HG02938 (cell line): ENCODE results near the gene CLEC9A.
"Not testable (repeated sequence)": the region's sequence is repeated elsewhere in the genome, so short reads cannot be mapped to it uniquely, and the experiment has no call there.

Experiments used
- ATAC-seq: cut with Tn5 transposase; IDR thresholded peaks from one replicate; pipeline ENCODE4 v1.9.1; 2021; ENCODE audit warnings: mild to moderate bottlenecking, moderate library complexity; ENCODE audit not compliant: unreplicated experiment

The CLEC9A gene

DNA sequence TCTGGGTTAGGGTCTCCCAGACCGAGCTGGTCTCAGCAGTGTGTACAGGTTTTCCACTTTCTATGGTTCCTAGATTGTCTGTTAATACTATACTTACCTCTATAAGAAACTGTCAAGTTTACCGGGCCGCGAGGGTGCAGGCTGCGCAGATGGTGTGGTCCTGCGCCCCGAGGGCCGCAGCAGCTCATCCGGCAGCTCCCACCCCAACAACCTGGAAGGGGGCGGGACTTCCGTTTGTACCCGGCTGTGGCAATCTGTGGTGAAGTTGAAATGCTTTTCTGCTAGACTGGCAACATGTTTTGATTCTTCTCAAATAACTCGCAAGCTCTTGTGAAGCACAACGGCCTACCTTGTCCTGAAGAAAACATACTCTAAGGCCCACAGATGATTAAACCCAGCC is at the start of gene CLEC9A:
Gene CLEC9A (plus strand): TSS at position 237 of the 400 bp plus-strand sequence. CDS start 22,006 bp downstream, outside the sequence.
- no peak for ATAC-seq

DNA sequence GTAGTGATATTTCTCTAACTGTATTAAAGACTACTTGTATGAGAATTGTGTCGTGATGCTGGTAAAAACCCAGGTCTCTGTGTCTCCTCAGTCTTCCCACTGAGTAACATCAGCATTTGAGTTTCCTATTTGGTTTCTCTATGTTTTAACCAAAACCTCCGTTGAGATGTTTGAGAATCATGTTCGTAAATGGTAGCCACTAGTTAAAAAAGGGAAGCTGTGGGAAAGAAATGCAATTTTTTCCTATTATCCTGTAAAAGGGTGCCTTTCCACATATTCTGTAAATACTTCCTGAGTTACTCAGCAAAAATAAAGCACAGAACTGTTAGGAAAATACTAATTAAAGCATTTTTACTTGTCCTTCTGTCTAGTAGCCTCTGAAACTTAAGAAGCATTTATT is 38.6 kb upstream of the CLEC9A start:
- ATAC-seq = no peak

DNA sequence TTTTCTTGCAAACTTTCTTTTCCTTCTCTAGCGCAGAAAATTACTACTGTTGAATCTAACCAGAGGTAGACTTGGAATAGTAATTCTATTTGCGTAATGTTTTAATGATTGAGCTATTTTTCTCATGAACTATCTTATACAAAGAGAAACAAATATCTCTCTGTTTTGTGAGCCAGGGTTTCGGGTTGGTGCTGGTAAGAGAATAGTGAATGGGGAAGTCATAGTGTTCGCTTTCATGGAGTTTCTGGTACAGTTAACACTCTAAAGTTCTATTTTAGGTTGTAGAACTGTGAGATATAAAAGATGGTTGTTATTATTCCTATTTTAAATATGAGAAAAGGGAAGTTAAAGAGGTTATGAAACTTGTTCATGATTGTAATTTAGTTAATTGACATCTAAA is 38.2 kb upstream of the CLEC9A start:
- ATAC-seq = no peak

DNA sequence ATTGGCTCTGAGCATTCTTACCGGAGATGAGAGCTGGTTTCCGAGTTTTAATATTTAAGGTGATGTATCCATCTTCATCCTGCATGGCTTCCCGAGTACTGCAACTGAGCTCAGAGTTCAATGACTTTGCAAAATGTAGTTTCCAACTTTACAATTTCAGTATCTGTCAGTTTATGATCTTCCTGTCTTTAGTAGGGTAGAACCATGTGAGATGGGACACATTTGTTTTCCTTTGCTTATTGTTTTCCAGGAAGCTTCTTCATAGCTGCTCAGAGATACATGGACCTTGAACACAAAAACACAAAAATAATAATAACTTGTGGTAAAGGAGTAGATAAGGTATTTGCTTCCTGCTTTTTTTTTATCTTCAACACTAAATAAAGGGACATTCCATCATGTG is 31.5 kb upstream of the CLEC9A start, which contains the start of gene CLEC1B:
Gene CLEC1B (minus strand): TSS at position 106 of the 400 bp plus-strand sequence. CDS start 21 bp downstream, at position 85.
- ATAC-seq = no peak

DNA sequence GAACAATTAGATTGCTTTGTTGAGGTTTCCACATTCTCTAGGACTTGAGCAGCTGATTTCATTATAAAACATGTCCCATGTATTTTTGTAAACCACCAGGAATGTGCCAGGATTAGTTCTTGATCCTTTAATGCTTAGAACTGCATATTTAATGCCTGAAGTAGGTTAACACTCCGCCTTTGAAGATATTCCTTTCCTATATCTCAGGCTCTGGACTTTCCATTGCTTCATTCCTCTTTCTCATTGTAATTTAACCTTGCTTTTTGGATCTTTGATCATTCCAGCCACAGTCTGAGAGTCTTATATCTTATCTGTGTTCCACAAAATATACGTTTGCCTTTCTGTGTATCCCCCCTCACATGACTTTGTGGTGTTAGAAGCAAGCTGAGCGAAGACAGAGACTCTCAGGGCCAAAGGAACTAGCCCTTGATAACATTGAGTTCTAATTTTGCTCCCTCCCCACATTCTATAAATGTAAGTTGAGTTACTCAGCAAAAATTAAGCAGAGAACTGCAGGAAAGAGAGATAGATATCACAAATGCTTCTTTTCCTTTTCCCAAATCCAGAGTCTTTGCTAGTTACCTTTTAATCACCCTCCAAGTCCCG is 29.2 kb upstream of the CLEC9A start:
- no peak for ATAC-seq

DNA sequence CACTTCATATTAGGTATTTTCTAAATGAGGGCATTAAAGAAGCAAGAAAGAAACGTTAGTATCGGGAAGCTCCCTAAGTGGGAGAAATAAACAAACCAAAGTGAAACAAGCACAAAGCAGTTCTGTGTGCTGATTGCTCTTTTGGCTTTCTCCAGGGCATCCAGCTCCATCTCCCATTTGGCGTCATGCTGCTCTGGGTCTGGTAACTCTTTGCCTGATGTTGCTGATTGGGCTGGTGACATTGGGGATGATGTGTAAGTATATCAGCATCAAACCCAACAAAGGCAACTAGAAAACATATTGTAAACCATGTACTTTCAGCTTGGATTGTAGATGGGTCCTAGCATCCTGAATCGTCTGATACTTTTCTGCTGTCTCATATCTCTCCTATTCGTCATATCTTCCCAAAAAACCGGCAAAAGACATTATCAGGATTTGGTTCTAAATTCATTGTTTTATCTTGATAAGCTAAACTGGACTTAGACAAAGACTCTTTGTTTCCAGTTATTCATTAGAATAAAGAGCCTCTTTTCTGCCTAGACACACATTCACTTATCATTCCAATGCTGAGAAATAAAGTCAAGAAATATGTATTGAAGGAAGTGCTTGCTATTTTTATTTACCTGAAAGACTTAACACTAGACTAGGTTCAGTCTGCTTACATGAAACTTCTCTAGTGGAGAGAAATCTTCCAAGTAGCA is 17.7 kb upstream of the CLEC9A start:
- ATAC-seq = no peak

DNA sequence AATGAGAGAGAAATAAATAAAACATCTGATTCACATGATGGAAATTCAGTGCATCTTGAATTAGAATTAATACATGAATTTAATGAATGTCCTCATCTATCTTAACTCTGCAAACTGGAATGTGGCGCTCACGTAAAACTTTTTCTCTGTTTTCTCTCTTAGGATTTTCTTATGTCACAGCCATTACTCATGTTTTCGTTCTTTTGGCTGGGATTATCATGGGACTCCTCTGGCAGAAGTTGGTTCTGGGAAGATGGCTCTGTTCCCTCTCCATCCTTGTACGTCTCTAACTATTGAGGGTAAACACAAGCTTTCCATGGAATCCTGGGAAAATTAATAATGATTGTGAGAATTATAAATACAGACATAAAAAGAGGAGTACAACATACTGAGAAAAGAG is 15.0 kb upstream of the CLEC9A start:
- no peak for ATAC-seq

DNA sequence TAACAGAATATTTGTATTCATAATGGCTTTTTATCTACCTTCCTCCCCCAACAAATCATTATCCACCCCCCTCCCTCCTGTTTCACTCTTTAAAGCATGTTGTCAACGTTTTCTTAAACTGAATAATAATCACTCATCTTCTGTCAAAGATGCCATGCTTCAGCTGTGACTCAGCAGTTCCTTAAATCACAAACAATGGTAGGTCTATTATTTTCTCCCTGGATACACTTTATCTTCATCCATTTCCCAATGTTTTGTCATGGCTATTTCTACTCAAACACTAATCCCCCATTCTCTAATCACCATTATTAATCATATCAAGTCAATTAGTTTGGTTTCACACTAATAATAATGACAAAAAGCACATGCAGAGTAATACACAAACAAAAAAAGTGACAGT is 13.6 kb upstream of the CLEC9A start:
- no peak for ATAC-seq

DNA sequence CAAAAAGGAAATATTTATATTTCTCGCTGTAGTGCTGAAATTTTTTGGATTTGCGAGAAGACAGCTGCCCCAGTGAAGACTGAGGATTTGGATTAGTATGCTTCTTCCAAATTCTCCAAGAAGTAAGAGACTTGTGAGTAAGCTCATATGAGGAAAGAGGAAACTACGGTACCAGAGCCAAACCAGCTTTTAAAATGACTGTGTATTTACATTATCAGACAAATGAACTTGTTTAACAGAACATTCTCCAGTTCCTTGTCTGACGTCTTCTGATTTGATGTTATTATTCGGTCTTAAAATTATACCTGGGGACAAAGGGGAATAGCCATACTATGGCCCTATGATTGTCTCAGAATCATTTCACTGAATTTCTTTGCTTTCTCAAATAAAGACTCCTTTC is 12.1 kb upstream of the CLEC9A start:
- no peak for ATAC-seq

DNA sequence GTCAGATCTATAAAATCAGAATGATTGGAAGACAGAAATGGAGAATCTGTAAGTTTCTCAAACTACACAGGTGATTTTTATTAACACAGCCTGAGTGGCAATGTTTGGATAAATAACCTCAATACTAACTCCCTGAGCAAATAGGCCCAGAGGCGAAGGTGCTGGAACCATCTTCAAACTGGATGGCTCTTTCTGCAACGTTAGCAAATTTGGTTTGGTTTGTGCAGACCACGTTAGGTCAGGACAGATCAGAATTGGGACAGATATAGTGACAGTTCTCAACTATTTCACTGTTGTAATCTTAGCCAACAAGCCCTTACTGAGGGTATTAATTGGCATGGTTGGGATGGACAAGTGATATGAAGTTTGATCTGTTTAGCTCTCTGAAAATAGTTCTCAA is 9.1 kb upstream of the CLEC9A start:
- ATAC-seq = no peak

DNA sequence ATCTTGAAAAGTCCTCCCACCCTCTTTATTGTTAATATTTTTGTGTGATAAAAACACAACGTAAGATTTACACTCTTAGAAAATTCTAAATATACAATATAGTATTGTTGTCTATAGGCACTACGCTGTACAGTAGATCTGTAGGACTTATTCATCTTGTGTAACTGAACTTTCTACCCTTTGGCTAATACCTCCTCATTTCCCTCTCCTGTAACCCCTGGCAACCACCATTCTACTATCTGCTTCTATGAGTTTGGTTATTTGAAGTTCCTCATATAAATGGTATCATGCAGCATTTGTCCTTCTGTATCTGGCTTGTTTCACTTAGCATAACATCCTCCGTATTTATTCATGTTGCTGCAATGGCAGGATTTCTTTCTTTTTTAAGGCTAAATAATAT is 5.2 kb upstream of the CLEC9A start:
- ATAC-seq = no peak

DNA sequence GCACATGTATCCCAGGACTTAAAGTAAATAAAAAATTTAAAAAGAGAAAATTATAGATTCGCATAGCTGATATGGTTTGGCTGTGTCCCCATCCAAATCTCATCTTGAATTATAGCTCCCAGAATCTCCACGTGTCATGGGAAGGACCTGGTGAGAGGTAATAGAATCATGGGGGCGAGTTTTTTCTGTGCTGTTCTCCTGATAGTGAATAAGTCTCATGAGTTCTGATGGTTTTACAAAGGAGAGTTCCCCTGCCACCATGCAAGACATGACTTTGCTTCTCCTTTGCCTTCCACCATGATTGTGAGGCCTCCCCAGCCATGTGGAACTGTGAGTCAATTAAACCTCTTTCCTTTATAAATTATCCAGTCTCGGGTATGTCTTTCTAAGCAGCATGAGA is 3.8 kb upstream of the CLEC9A start:
- not testable (repeated sequence) for ATAC-seq

DNA sequence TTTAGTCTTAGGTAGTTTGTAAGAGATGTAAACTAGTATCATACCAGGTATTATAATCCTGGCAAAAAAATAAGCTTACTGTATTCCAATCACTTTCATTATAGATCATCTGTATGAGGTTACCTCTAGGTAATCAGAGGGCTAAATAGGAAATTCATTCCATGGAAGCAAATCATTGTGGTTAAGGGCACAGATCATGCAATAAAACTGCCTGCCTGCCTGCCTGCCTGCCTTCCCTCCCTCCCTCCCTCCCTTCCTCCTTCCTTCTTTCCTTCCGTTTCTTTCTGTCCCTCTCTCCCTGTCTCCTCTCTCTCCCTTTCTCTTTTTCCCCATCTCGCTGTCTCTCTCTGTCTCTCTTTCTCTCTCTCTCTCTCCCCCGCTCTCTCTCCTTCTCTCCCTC is 3.2 kb upstream of the CLEC9A start:
- ATAC-seq = no peak

DNA sequence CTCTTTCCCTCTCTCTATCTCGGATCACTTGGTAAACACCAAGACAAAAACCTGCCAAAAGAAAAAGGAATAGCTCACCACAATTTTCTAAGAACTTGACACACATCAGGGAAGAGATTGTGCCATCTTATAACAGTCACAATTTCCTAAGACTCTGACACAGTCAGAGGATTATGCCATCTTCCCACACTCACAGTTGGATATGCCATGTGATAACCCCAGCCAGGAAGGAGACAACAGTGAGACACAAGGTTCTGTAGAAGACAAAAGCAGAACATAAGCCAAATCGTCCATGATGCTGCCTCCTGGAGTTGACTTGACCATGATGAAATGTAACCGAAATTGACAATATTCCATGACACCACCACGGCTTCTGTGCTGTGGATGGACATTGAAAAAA is 2.8 kb upstream of the CLEC9A start:
- no peak for ATAC-seq

DNA sequence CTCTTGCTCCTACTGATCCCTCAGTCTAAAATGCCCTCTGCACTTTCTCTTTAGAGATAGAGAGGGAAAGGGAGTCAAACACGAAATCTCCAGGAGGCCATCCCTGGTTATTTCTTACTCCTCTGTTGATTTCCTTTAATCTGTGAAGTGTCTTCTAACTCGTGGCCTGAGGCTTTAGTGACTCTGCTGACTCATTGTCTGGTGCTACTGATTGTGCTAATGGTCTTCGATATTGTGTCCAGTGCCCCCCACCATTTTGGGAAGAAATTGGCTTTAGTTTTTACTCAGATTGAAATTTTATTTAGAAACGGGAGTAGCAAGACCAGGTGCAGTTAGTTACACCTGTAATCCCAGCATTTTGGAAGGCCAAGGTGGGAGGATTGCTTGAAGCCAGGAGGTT is 839 bp downstream of the CLEC9A start:
- no peak for ATAC-seq

DNA sequence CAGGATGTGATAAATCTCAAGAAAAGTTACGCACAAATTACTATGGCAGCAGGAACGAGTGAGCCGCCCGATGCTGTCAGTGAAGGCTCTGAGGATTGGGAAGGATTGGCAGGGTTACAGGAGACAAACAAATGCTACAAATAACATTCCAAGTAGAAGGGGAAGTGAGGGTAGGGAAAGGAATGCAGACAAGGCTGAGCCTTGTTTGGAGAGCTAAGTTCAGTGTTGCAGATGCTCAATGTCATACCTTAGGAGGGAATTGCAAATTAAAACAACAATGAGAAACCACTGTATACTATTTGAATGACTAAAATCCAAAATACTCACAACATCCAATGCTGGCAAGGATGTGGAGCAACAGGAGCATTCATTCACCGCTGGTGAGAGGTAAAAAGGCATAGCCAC is 1.3 kb downstream of the CLEC9A start:
- no peak for ATAC-seq

DNA sequence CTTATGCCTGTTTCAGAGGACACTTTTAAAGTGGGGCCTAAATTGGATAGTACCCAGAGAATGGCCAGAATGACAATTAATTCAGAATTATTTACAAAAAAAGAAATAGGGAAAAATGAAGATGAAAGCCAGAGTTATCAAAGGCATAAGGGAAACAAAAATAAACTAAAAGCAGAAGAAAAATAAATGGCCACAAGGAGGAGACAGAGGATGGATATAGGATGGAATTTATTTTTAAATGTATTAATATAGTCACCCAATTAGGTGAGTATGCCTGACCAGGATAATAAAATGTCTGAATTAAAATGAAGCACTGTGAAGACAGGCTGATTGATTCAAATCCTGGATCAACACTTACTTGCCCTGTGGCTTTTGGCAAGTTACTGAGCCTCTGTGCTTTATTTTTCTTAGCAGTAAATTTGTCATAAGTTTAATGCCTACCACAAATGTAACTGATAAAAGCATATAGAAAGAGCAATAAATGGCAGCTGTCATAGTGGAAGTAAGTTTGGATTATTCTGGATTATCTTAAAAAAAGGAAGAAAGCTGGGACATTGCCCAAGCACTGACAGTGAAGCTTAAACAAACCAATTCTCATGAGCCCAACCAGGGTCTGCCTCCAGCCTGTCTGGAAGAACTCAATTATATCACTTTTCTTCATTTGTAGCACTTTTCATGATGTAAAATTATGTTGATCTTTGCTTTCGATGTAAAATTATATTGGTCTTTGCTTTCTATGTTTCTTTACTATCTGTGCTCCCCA is 3.5 kb downstream of the CLEC9A start:
- ATAC-seq = no peak

DNA sequence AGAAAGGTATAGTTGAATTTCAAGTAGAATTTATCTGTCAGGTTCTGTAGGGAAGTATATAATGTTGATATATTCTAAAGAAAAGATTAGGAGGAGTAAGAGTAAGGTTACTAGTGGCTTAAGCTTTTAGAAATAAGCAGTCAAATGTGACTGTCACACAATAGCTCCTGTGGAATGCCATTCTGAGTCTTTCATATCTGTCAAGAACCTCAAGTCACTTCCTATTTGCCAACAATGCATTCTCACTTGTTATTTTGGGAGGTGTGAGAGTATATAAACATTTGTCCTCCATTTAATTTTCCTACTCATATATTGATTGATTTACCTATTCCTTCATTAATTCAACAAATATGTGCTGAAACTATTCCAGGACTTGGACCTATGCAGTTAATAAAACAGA is 11.7 kb downstream of the CLEC9A start:
- no peak for ATAC-seq

DNA sequence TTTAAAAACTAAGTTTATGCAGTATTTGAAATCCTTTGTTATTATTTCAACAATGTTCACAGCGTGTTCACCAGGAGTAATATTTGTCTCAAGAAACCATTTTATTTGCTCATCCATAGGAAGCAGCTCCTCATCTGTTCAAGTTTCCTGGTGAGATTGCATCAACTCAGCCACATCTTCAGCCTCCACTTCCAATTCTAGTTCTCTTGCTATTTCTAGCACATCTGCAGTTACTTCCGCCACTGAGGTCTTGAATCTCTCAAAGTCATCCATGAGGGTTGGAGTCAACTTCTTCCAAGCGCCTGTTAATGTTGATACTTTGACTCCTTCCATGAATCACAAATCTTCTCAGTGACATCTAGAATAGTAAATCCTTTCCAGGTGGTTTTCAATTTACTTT is 18.0 kb downstream of the CLEC9A start:
- ATAC-seq = no peak

DNA sequence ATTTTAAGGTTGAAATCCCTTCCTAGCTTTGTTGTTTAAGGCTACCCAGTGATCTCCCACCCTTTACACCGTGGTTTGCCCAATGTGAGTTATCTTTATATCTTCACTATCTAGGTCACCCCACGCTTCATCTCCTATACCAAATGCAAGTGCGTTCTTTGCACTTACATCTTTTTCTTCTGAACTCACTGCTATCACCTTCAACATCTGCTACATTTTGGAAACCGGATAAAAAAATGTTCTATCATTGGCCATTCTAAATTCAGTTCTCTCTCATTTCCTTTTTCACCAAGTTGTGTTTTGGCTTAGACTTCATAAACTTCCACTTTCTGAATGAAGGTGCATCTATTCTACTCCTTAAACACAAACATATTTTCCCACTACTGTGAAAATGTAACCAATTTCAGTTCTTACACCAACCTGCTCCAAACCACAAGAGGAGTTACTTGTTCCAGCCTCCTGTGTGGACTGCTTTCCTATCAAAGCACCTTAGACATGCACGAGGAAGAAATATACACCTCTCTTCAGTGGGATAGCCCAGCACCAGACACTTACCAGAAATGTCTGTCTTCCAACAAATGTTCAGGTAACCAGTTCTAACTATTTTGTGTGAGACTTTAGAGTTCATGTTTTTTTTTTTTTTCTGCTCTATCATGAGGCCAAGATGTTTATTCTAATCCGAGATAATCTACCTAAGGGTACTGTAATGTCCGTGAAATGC is 21.9 kb downstream of the CLEC9A start:
- no peak for ATAC-seq

DNA sequence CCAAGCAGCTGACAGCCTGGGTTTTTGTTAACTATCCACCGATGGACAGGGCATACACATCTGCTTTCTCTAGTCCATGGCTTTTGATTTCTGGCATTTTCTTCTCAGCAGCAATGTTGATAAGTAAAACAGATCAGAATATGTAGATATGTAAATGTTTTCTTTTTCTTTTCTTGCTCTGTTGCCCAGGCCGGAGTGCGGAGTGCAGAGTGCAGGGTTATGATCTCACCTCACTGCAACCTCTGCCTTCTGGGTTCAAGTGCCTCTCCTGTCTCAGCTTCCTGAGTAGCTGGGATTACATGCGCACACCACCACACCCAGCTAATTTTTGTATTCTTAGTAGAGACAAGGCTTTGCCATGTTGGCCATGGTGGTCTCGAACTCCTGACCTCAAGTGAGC is 27.9 kb downstream of the CLEC9A start:
- ATAC-seq = no peak
